VCaP (cell line): ENCODE results near the gene COX18.

Experiments used
- H3K27ac ChIP-seq: fragments of 450-650 bp; 2 replicates; pipeline ENCODE4 v1.5.1; 2017
- TF ChIP-seq, protein P1 (sequence below): fragments of 450-650 bp; conservative IDR thresholded peaks from 2 replicates; pipeline ENCODE4 v1.5.1; 2017; ENCODE audit warnings: mild to moderate bottlenecking, moderate library complexity

Gene COX18, protein sequence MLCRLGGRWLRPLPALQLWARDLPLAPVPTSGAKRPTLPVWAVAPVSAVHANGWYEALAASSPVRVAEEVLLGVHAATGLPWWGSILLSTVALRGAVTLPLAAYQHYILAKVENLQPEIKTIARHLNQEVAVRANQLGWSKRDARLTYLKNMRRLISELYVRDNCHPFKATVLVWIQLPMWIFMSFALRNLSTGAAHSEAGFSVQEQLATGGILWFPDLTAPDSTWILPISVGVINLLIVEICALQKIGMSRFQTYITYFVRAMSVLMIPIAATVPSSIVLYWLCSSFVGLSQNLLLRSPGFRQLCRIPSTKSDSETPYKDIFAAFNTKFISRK

DNA sequence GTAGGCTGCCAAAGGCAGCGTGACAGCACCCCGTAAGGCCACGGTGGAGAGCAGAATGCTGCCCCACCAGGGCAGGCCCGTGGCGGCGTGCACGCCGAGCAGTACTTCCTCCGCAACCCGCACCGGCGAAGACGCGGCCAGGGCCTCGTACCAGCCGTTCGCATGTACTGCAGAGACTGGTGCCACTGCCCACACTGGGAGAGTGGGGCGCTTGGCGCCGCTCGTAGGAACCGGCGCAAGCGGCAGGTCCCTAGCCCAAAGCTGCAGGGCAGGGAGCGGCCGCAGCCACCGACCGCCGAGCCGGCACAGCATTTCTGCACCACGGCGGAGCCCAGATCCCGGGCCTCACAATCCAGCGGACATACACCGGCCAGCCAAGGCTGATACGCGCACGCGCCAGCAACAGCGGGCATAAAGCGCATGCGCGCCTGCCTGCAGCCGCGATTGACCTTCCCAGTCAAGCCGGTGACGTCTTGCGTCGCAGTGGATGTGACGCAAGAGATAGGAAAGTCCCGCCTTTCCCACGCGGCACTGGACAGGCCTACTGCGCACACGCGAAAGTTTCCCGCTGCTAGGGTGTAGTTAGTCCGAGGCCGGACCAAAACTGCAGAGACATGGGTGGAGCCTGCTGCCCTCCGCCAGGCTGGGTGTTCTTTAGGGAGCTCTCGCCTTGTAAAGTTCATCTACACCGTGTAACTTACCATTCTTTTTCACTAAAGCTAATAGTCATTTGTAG lies at the start of gene COX18:
TSS of gene COX18 (minus strand) at position 379 of the 736 bp plus-strand sequence. CDS start at position 312, 67 bp downstream.
- peak within 1 kb of the TSS; percentile 94 for H3K27ac ChIP-seq
- TF ChIP-seq, protein P1, sequence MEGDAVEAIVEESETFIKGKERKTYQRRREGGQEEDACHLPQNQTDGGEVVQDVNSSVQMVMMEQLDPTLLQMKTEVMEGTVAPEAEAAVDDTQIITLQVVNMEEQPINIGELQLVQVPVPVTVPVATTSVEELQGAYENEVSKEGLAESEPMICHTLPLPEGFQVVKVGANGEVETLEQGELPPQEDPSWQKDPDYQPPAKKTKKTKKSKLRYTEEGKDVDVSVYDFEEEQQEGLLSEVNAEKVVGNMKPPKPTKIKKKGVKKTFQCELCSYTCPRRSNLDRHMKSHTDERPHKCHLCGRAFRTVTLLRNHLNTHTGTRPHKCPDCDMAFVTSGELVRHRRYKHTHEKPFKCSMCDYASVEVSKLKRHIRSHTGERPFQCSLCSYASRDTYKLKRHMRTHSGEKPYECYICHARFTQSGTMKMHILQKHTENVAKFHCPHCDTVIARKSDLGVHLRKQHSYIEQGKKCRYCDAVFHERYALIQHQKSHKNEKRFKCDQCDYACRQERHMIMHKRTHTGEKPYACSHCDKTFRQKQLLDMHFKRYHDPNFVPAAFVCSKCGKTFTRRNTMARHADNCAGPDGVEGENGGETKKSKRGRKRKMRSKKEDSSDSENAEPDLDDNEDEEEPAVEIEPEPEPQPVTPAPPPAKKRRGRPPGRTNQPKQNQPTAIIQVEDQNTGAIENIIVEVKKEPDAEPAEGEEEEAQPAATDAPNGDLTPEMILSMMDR: no peak

DNA sequence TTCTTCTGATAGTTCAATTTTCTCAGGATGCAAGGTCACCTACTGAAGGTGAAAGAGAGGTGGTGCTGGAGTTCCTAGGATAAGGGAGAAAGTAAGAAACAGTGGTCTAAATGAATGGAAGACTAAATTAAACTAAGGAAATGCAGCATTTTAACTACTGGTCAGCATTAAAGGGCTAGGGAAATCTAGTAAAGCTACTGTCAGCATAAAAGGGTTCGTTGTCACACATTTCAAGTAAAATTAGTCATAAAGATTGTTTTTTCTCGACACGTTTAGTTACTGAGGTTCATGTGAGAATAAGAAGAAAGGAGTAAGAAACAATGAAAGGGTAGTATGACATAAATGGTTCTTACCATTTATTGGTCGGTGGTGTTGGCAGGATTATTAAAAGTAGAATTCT lies 40.0 kb upstream of the COX18 start:
- H3K27ac ChIP-seq: no peak overlapping the region
- TF ChIP-seq, protein P1: no peak

DNA sequence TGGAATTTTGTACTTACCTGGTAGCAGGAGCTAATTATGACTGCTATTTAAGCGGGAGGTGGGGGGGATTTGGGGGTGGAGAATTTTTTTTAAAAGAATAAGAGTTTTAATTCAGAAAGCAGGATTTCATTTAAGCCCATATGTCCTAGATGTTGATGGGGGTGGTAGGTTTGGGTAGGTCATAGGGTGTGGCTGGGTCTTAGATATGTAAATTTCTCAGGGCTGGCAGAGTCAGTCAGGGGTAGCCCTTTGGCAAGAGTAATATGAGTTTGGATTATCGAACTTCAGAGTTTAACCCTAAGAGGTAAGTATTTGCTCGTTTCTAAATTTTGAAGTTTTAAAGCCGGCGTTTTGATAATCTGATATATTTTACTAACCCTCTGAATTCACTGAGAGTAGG lies 35.2 kb upstream of the COX18 start:
- TF ChIP-seq, protein P1: no peak

DNA sequence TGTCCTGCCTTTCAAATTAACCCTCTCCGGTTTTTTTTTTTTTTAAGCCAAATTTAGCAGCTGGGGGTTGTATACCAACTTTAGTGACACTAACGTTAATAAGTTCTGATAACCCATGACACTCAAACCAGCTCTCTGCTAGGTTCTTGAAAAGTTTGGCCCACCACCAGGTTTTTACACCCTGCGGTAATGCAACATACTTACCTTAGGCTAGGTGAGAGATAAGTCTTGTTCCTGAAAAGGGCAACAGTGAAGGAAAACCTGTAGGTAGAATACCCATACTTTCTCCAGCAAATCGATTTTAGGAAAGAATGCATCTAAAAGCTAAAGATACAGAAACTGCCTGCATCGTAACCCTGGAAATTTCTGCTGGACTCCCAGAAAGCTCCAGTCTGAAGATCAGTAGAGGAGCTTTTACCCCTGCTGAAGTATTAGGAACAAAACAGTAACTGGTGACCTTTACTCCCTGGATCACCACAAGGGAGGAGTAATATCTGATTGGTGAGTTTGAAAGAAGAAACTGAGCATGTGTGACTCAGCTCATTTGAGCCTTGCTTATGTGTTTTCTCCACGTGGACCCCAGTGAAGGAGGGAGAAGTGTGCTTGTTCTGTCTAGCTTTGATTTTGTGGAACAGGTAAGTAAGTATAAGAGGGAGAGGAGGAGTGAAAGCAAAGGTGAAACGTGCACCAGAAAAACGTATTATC lies 34.4 kb upstream of the COX18 start:
- TF ChIP-seq, protein P1: no peak
- H3K27ac ChIP-seq: peak overlapping the region; percentile 2; the same call in 1 of the 2 replicates

More for the DNA sequence above, 35.2 kb upstream of the COX18 start:
- no peak overlapping the region for H3K27ac ChIP-seq

DNA sequence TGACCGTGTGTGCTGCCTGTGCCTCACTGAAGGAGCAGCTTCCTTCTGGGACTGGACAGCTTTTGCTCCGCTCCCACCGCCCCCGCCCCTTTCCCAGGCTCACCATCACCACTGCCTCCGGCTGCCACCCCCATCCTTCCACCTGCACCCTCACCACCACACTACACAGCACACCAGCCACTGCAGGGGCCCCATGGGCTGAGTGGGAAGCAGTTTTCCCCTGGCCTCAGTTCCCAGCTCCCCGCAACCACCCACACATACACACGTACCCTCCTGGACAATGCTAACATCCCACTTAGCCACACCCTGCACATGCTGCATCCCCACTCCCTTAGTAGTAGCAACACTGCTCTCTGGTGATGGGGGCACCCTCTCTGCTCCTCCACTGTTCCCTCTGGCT lies 29.6 kb upstream of the COX18 start:
- TF ChIP-seq, protein P1: no peak
- H3K27ac ChIP-seq: no peak overlapping the region

DNA sequence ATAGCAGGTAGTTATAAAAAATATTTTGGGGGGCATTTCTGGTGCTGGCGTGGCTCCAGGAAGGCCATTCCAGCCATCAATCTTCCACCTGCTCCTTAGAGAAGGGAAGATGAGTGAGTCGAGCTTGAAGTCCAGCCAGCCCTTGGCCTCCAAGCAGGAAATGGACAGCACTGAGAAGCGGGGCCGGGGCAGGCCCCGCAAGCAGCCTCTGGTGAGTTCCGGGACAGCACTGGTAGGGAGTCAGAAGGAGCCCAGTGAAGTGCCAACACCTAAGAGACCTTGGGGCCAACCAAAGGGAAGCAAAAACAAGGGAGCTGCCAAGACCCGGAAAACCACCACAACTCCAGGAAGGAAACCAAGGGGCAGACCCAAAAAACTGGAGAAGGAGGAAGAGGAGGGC lies 29.2 kb upstream of the COX18 start:
- TF ChIP-seq, protein P1: no peak
- H3K27ac ChIP-seq: no peak overlapping the region

DNA sequence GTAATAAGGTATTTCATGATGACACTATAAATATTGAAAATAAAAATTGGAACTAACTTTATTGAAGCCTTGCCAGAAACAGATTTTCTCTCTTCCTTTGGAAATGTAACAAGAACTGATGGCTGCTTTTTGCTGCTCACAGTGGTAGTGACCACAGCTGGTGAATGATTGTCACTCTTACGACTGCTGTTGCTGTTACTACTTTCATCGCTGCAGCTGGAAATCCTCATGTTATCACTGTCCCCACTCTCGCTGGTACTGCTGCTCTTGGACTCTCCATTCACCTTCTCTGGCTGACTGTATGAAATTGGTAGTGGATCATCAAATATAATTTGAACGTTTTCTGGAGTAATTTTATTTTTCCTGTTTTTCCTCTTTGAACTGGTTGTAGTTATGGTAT lies 28.5 kb upstream of the COX18 start:
- TF ChIP-seq, protein P1: no peak
- no peak overlapping the region for H3K27ac ChIP-seq
